M059J (cell line): ENCODE data around the gene TCERG1L. TPM values are rescaled to one million over a fixed set of nuclear protein-coding genes. Genes with fewer than 3 reads are reported as not detected.
"Not testable (repeated sequence)": the region's sequence is repeated elsewhere in the genome, so short reads cannot be mapped to it uniquely, and the experiment has no call there.

Experiments used
- DNase-seq: peaks from one replicate; pipeline ENCODE4 v3.0.0-alpha.2; 2012; ENCODE audit warnings: low read depth
- total RNA-seq: library from RNA; depleted of rRNA; stranded (reverse); fragments of >200 nt; shearing (Covaris generic); gene quantifications from 2 replicates; pipeline ENCODE4 v1.2.3, GENCODE V29; 2014

The TCERG1L gene
- total RNA-seq, 1 experiment from 2014 or later = not detected

- DNase-seq = no peak
These were observed 225.4 kb downstream of the TCERG1L start for GRCh38 chr10:131086094-131086493.

DNA sequence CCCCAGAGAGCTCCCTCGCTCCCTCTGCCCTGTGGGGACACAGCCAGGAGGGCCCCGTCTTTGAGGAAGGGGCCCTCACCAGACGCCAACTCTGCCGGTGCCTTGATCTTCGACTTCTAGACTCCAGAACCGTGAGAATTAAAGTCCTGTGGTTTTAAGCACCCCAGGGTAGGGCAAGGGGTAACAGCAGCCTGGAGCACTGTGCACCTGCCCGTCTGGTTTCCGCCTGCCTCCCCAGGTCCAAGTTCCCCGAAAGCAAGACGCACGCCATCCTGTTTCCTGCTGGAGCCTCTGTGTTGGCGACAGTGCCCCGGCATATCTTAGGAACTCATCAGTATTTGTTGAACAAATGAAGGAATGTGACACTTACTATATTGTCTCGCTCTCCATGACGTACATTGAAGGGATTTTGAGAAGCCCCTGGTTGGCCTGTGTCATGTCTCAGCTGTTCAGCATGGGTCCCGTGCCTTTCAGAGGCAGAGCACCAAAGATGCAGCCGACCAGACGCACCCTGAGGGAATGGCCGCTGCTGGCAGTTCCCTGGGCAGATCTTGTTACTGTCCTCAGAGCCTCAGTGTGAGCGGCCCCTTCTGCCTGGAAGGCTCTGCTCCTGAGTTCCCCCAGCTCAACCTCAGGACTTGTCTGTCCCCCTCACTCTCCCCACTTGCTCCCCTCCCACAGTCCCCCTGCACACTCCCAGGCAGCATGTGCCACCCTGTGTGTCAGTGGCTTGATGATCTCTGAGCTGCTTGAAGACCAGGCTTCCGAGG is 226.2 kb downstream of the TCERG1L start:
- DNase-seq = no peak

DNA sequence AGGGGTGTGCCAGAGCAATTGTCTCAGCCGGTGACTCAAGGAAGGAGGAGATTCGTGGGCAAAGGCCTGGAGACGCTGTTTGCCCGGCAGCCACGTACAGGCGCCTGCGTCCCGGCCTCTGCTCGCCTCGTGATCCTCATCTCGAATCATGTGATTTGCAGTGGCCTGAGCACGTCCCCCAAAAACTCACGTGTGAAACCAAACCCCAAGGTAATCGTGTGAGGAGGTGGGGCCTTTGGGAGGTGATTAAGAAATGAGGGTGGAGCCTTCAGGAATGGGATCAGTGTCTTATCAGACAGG is 226.8 kb downstream of the TCERG1L start:
- peak; percentile 1 for DNase-seq

- no peak for DNase-seq
These were observed 227.4 kb downstream of the TCERG1L start for GRCh38 chr10:131083915-131084790.

GRCh38 chr10:131082991-131083481 is 228.5 kb downstream of the TCERG1L start:
- peak; percentile 9 for DNase-seq

GRCh38 chr10:131082201-131082850 is 229.2 kb downstream of the TCERG1L start:
- no peak for DNase-seq

GRCh38 chr10:131081786-131082185 is 229.7 kb downstream of the TCERG1L start:
- DNase-seq = no peak

DNA sequence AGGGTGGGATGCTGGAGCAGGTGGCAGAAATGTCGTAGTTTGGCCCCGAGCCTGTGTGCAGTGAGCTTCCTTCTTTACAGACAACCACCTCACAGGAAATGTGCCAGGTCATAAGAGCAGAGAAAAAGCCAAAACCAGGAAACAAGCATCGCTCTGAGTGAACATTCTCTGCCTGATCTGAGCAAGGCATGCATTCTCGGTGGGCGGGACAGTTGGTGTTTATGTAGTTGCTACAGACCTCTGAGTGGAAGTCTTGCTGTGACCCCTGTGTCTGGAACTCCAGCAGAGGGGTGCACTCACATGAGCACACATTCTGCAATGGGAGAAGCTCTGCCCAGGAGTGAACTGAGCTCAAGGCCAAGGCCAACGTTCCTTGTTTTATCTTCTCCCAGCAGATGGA is 230.1 kb downstream of the TCERG1L start:
- DNase-seq = no peak

GRCh38 chr10:131080571-131080970 is 230.9 kb downstream of the TCERG1L start:
- no peak for DNase-seq

- DNase-seq = no peak
These were observed 232.2 kb downstream of the TCERG1L start for GRCh38 chr10:131079314-131079713.

- DNase-seq = not testable (repeated sequence)
These were observed 232.6 kb downstream of the TCERG1L start for GRCh38 chr10:131078882-131079280.

GRCh38 chr10:131078131-131078881 is 233.2 kb downstream of the TCERG1L start:
- DNase-seq = no peak

- no peak for DNase-seq
These were observed 233.8 kb downstream of the TCERG1L start for GRCh38 chr10:131077724-131078123.

GRCh38 chr10:131077031-131077430 is 234.5 kb downstream of the TCERG1L start:
- no peak for DNase-seq

- no peak for DNase-seq
These were observed 235.2 kb downstream of the TCERG1L start for GRCh38 chr10:131076356-131076755.

DNA sequence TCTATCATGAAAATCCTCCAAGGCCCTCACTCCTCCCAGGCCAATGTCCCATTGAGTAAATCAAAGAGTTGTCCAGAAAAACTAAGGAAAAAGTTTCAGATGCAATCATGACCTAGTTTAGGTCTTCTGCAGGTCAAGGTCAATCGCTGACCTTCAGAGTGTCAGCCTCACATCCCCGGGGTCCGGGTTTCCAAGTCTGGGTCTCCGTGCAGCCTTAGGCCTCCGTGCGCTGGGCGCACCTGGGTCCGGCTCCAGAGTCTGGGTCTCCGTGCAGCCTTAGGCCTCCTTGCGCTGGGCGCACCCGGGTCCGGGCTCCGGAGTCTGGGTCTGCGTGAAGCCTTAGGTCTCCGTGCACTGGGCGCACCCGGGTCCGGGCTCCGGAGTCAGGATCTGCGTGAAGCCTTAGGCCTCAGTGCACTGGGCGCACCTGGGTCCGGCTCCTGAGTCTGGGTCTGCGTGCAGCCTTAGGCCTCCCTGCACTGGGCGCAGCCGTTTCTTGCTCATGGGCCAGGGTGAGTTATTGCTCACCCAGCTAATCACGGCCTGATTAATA is 236.2 kb downstream of the TCERG1L start:
- no peak for DNase-seq

- DNase-seq = no peak
These were observed 236.8 kb downstream of the TCERG1L start for GRCh38 chr10:131074682-131075081.

- no peak for DNase-seq
These were observed 238.0 kb downstream of the TCERG1L start for GRCh38 chr10:131073469-131074035.

GRCh38 chr10:131072651-131073468 is 238.7 kb downstream of the TCERG1L start:
- no peak for DNase-seq

- no peak for DNase-seq
These were observed 239.8 kb downstream of the TCERG1L start for GRCh38 chr10:131071721-131072120.
